Body of pancreas (tissue), 4 donors: ENCODE results near the gene TMEM101. TPM values are rescaled to one million over a fixed set of nuclear protein-coding genes. Genes with fewer than 3 reads are reported as not detected.
"Not testable (repeated sequence)": the region's sequence is repeated elsewhere in the genome, so short reads cannot be mapped to it uniquely, and the experiment has no call there.

Source experiments
- ATAC-seq: fragments of 150-250 bp; one replicate; pipeline ENCODE4 v1.9.1; 2016
- DNase-seq, 4 donors: peaks; one replicate each; pipeline ENCODE4 v3.0.0-alpha.2; 2019
- H3K27ac ChIP-seq, 4 donors: fragments of 200-600 bp; sonication (generic); 1 replicate in 3 of 4; 2 replicates in 1 of 4; pipeline versions ENCODE4 v1.5.1 to v1.6.1; 2016 to 2019; ENCODE audit warnings: mild to moderate bottlenecking in 1 of 4, mixed read lengths in 1 of 4, moderate library complexity in 1 of 4
- H3K27me3 ChIP-seq, 2 donors: fragments of 200-600 bp; sonication (generic); one replicate each; pipeline ENCODE4 v1.6.0; 2016; ENCODE audit warnings: mild to moderate bottlenecking in 1 of 2
- H3K36me3 ChIP-seq, 2 donors: fragments of 200-600 bp; sonication (generic); replicated peaks in 1 of 2; 2 replicates each; pipeline ENCODE4 v1.5.1; 2016; ENCODE audit warnings: low read depth in 2 of 2; ENCODE audit not compliant: insufficient read depth in 1 of 2
- H3K4me1 ChIP-seq: fragments of 200-600 bp; sonication (generic); one replicate; pipeline ENCODE4 v1.6.0; 2016
- H3K4me3 ChIP-seq, 2 donors: fragments of 200-600 bp; sonication (generic); 1 replicate in 1 of 2; 2 replicates in 1 of 2; pipeline ENCODE4 v1.5.1; 2016 to 2019
- H3K9me3 ChIP-seq, 3 donors: fragments of 200-600 bp; sonication (generic); 1 replicate in 2 of 3; 2 replicates in 1 of 3; pipeline ENCODE4 v1.5.1; 2016
- CTCF ChIP-seq, 7 experiments: fragments of 450-650 bp in 4 of 7; fragments of 200-600 bp in 3 of 7; sonication (generic) in 3 of 7; IDR thresholded peaks; one replicate each; pipeline ENCODE4 v1.5.1; 2016 to 2019; ENCODE audit warnings: antibody characterized with exemption in 7 of 7
- POLR2A ChIP-seq, 3 donors: fragments of 450-650 bp; IDR thresholded peaks; one replicate each; pipeline ENCODE4 v1.6.1; 2016; ENCODE audit warnings: antibody characterized with exemption in 3 of 3, mild to moderate bottlenecking in 2 of 3
- WGBS, 2 donors: methylation state at CpG; one replicate each; pipeline ENCODE4 v1.1.5; 2017; 5-methylcytosine and 5-hydroxymethylcytosine counted together
- intact Hi-C: fragments of 100-400 bp; cut with DNase I; formaldehyde crosslinking; loops from one replicate; pipeline ENCODE4 v1.15.1; 2023
- total RNA-seq, 2 donors: library from RNA; depleted of rRNA; stranded (reverse); fragments of >200 nt; gene quantifications; one replicate each; pipeline ENCODE4 v1.1.0, GENCODE V29; 2016

Gene TMEM101
- total RNA-seq, 2 donors from 2014 or later, result 22.6 to 26.7 TPM

DNA sequence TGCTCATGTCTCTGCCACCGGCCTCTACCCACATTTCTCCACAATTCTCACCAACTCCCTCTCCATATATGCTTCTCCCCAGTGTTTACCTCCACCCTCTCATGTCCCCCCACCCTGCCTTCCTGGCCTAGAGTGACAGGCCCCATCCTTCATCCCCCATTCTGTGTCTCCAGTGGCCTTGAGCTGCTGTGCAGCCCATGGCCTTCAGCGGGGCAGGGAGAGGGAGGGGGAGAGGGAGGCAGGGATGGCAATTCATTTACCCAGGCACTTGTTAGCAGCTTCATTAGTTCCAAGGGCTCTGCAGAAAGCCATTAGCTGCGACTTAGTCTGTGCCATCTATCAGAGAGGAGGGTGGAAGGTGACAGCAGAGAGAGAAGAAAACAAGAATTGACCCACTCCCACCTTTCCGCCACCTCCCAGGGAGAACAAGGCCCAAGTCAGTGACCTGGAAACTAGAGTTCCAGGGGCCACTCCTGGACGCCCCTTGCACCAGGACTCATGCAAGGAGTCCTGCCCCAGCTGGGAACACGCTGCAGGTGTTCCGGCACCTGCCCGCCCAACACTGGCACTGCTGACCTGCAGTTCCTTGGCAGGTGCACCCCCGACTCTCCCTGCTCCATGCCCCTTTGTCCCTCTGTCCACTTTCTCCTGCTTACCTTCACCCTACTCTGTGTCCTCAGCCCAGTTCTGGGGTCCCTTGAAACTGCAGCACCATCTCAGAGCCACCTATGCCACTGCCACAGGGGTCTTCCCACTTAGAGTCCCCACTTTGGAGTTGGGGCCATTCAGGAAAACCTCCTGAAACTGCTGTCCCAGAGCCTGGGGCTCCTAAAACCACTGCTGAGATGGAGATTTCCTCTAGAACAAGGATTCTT lies 37.6 kb downstream of the TMEM101 start:
- Histone ChIP-seq H3K4me1 (no peaks in the 10 kb centered on the region), H3K9me3 (no peaks in the 10 kb centered on the region), H3K27me3 (no peaks in the 10 kb centered on the region), H3K27ac (no peak overlapping the region), H3K4me3 (no peak overlapping the region), H3K36me3 (no peaks in the 10 kb centered on the region)
- intact Hi-C loops, result no loop called here
- ATAC-seq (no peak), DNase-seq (no peak)
- TF ChIP-seq POLR2A (IDR thresholded peaks at IDR 0.05) (no peak), CTCF (IDR thresholded peaks at IDR 0.05) (no peak)
- WGBS, 2 donors, result 57 to 61% methylated on average over 9 of the region's 9 CpGs

- intact Hi-C loops, result no loop called here
- H3K27me3 ChIP-seq, result no peaks in the 10 kb centered on the region
- TF ChIP-seq POLR2A (IDR thresholded peaks at IDR 0.05) (no peak), CTCF (IDR thresholded peaks at IDR 0.05) (no peak)
- DNase-seq (no peak), ATAC-seq (no peak)
- H3K36me3 ChIP-seq, result no peaks in the 10 kb centered on the region
- H3K4me1 ChIP-seq, result no peaks in the 10 kb centered on the region
- WGBS, 2 donors, result 71 to 75% methylated on average over 23 to 27 of the region's 27 CpGs
- H3K27ac ChIP-seq, result no peak overlapping the region
- H3K9me3 ChIP-seq, result no peaks in the 10 kb centered on the region
- H3K4me3 ChIP-seq, result no peak overlapping the region
Measured at GRCh38 chr17:43975898-43976297, 38.9 kb downstream of the TMEM101 start.

DNA sequence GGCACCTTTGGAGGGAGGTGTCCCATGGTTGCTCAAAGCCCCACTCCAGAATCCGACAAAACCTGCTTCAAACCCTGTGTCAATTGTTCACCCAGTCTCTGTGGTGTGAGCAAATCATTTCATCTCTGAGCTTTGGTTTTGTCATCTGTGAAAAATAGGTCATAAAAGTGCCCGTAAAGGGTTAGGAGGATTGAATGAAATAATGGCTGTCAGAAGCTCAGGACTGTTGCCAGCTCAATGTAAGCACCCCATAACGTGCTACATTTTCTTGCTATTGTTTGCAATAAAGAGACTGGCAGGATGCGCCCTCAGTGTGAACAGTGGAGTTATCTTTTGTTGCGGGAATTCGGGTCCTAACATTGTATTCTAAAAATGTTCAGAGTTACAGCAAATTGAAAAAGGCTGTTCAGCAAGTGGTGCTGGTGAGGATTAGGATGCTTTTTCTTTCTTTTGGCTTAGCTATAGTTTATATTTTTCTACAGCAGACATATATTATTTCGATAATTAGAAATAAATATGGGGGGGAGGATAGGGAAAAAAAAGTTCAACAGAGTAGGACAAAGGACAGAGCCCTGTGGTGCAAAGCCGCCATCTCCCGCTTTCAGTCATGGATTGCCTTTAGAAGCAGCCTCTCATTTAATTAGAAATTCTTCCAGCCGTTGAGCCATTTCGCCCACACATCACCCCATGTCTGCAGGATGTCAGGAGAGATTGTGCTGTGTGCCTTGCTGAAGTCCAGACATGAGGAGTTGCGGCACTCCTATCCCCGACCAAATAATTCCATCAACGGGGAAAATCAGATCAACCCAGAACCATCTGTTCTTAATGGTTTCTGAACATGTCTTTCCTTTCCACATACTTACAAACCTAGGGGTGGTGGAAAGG lies 40.1 kb downstream of the TMEM101 start:
- no peak for DNase-seq
- Histone ChIP-seq H3K9me3 (no peaks in the 10 kb centered on the region), H3K36me3 (no peaks in the 10 kb centered on the region), H3K4me1 (no peaks in the 10 kb centered on the region), H3K27me3 (no peaks in the 10 kb centered on the region), H3K4me3 (no peak overlapping the region), H3K27ac (no peak overlapping the region)
- TF ChIP-seq CTCF (IDR thresholded peaks at IDR 0.05) (no peak), POLR2A (IDR thresholded peaks at IDR 0.05) (no peak)
- intact Hi-C loops, result no loop called here
- 46 to 49% methylated on average over 14 of the region's 14 CpGs for WGBS, 2 donors
- no peak for ATAC-seq

DNA sequence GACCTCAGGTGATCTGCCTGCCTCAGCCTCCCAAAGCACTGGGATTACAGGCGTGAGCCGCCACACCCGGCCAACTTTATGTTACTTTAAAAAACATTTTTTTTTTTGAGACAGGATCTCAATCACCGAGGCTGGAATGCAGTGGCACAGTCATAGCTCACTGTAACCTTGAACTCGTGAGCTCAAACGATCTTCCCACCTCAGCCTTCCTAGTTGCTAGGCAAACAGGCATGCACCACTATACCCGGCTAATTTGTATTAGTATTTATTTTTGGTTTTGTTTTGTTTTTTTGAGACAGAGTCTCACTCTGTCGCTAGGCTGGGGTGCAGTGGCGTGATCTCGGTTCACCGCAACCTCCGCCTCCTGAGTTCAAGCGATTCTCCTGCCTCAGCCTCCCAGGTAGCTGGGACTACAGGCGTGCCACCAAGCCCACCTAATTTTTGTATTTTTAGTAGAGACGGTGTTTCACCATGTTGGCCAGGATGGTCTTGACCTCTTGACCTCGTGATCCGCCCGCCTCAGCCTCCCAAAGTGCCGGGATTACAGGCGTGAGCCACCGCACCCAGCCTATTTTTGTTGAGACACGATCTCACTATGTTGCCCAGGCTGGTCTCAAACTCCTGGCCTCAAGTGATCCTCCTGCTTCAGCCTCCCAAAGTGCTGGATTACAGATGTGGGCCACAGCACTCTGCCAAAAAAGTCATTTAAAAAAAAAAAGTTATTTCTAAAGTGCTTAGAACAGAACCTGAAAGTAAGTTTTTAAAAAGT lies 42.1 kb downstream of the TMEM101 start:
- H3K36me3 ChIP-seq, intact Hi-C loops, H3K9me3 ChIP-seq, H3K4me3 ChIP-seq, H3K4me1 ChIP-seq, ATAC-seq, H3K27ac ChIP-seq, H3K27me3 ChIP-seq, DNase-seq: not testable (repeated sequence)
- 77 to 83% methylated on average over 20 to 22 of the region's 22 CpGs for WGBS, 2 donors

DNA sequence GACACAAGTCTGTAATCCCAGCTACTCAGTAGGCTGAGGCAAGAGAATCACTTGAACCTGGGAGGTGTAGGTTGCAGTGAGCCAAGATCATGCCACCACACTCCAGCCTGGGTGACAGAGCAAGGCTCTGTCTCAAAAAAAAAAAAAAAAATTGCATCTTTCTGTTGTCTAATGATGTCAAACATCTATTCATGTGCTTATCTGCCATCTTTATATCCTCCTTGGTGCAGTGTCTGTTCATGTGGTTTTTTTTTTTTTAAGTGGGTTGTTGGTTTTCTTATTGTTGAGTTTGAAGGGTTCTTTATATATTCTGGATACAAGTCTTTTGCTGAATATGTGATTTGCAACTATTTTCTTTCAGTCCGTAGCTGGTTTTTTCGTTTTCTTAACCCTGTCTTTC lies 43.3 kb downstream of the TMEM101 start:
- intact Hi-C loops, H3K9me3 ChIP-seq, H3K4me1 ChIP-seq, H3K4me3 ChIP-seq, H3K27me3 ChIP-seq, DNase-seq, H3K36me3 ChIP-seq, H3K27ac ChIP-seq, ATAC-seq: not testable (repeated sequence)
- WGBS, 2 donors, result 40 to 45% methylated on average over 2 of the region's 2 CpGs
